ENCODE results near the gene HCN4.

GRCh38 chr15:73338606-73339374, 30.0 kb downstream of the HCN4 start:
- no peak for TF ChIP-seq CTCF (IDR thresholded peaks at IDR 0.05; ENCODE audit: low read depth, low read length)
- TF ChIP-seq POLR2A (IDR thresholded peaks at IDR 0.05; ENCODE audit: extremely low read depth, insufficient read length), result no peak
